ENCODE data around the gene NLRP2B.

- no peak for TF ChIP-seq CTCF (optimal IDR thresholded peaks at IDR 0.05 in 1 of 3, IDR thresholded peaks at IDR 0.05 in 1 of 3, conservative IDR thresholded peaks at IDR 0.05 in 1 of 3; ENCODE audit: extremely low read depth in 1 of 3, insufficient read depth in 2 of 3, low read length in 3 of 3)
- no peak for TF ChIP-seq EZH2 (IDR thresholded peaks at IDR 0.05; ENCODE audit: low read length)
Measured at GRCh38 chrX:57669961-57670360, 10.1 kb downstream of the NLRP2B start.
